OCI-M1 (cell line): ENCODE results near the gene NDUFV1.
"Not testable (repeated sequence)": the region's sequence is repeated elsewhere in the genome, so short reads cannot be mapped to it uniquely, and the experiment has no call there.

Source experiments
- DNase-seq: peaks from one replicate; lab custom pipeline; 2025; lab: John Stamatoyannopoulos, UW

NDUFV1 gene

GRCh38 chr11:67606492-67607295 is at the start of gene NDUFV1:
Gene NDUFV1, plus strand, starts transcription at chr11:67606936. Its CDS starts 69 bp downstream, at chr11:67607005.
- peak; percentile 98 for DNase-seq

DNA sequence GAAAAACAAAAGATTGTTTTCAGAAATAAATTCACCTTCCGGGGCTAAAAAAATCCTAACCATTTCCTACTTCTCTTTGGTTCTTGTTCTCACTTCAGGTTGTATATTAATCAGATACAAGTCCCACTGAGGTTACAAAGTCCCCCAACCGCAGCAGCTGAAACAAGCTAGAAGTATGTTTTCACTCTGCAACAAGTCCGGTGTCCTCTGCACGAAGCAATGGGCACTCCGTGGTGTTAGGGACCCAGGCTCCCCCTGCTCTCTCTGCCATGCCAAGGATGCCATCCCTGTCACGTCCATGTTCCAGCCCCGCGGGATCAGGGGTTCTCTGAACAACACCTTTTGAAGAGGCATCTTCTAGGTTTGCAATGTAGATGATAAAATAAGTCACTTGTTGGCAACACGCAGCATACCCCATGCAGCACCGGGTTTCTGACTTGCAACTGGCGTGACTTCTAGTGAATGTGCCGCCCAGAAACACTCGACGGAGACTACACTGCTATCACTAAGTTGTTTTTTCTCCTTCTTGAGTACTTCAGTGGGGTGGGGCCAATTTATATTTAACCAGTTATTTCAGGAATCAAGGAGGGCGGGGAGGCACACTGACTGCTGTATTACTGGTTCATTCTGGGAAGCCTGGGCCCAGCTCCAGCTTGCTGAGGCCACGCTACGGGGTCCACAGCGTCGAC is 48.5 kb upstream of the NDUFV1 start:
- DNase-seq: no peak

GRCh38 chr11:67561971-67562619 is 44.6 kb upstream of the NDUFV1 start:
- DNase-seq: peak; percentile 54

- DNase-seq: no peak
Measured at GRCh38 chr11:67562963-67563704, 43.6 kb upstream of the NDUFV1 start.

DNA sequence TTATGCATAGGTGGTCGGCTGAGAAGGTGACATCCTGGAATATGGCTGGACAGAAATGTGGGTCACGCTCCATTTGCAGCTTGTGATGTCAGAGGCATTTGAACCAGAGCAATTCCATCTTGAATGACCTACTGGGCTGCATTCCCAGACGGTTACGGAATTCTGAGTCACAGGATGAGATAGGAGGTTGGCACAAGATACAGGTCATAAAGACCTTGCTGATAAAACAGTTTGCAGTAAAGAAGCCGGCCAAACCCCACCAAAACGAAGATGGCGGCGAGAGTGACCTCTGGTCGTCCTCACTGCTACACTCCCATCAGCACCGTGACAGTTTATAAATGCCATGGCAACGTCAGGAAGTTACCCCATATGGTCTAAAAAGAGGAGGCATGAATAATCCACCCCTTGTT is 43.0 kb upstream of the NDUFV1 start:
- not testable (repeated sequence) for DNase-seq

- DNase-seq: no peak
Measured at GRCh38 chr11:67564230-67564629, 42.5 kb upstream of the NDUFV1 start.

DNA sequence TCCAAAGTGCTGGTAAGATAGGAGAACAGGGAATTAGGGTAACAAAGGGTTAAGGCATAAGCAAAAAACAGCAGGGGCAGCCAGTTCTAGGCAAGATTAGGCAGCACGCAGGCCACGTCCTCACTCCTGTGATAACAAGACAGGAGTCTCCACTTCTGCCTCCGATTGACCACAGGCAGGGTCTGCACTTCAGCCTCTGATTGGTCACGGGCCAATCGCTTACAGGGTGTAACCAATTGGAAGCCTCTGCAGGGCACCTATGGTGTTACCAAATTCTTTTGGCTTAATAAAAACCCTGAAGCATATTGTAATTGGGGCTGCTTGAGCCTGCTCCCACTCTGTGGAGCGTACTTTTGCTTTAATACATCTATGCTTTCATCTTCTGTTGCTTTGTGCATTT is 35.3 kb upstream of the NDUFV1 start:
- peak; percentile 44 for DNase-seq

DNA sequence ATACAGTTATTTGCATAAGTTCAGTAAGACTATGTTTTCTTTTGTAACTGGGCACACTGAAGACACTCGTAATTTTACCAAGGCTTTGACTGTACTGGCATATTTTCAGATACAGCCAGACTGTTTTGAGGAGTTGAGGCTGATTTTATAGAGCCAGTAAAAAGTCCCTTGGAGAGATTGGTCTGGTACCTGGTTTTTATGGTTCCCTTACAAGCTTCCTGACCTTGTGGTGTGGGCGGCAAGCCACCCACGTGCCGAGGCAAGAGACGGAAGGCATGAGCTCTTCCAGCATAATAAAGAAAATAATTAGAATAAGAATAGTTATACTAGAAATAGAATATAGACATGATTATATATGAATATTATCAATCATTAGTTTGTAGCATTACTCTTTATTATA is 34.4 kb upstream of the NDUFV1 start:
- DNase-seq: no peak

DNA sequence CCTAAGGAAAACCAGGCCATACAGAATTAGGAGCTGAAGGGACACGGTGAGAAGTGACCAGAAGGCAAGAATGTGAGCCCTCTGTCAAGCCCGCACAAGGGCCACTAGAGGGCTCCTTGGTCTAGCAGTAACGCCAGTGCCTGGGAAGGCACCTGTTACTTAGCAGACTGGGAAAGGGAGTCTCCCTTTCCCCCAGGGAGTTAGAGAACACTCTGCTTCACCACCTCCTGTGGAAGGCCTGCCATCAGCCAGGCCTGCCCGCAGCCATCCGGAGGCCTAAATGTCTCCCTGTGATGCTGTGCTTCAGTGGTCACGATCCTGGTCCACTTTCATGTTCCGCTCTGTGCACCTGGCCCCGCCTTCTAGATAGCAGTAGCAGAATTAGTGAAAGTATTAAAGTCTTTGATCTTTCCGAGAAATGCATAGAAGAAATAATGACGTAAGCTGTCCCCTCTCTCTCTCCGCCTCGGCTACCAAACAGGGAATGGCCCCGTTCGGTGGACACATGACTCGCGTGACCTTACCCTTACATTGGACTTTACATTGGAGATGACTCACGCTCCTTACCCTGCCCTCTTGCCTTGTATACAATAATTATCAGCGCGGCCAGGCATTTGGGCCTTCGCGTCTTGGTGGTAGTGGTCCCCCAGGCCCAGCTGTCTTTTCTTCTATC is 33.9 kb upstream of the NDUFV1 start:
- DNase-seq: peak; percentile 76

- DNase-seq: no peak
Measured at GRCh38 chr11:67574938-67575337, 31.8 kb upstream of the NDUFV1 start.

DNA sequence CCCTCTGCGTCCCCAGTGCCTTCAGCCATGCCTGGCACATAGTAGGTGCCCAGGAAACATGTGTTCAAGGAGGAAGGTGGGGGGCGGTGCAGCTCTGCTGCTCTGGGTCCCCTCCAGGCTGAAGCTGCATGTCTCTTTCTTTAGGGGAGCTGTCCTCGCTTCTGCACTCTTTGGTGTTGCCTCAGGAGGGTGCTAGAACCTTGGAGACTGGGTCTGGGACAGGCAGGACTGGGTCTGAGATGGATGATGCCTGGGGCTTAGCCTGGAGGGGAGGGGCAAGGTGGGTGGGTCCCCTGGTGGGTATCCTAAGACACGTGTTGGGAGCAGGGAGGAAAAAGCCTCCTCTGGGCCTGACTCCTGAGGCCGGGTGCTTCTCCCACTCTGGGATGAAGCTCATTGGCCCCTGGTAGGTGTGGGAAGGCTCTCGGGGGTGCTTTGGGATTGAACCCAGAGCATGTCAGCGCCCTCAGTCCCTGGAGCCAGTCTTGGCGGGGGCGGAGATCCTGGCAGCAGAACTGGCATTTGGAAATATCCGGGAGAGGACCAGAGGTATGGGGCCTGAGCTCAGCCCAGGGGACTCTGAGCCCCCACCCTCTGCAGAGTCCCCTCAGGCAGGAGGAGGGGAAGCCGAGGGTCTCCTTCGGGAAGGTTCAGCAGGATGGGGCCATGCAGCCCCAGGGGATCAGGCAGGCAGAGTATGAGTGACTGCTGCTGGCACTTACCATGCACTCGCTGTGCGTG is 29.8 kb upstream of the NDUFV1 start:
- DNase-seq: no peak

DNA sequence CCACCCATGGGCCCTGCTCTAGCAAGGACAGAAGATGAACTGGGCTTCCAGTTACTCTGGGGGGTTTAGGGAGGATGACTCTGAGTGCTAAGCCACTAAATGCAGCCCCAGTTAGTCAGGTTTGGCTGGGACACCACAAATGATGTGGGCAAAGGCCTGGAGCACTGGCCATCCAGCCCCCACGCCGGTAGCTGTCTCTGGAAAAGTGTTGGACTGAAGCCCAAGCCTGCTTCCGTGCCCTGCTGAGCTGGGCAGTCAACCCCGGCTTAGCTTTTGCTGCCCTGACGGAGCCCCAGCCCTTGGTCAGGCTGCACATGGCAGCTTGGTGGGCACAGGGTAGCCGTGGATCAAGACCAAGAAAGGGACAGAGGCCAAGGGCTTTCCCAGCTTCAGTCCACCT is 28.8 kb upstream of the NDUFV1 start:
- no peak for DNase-seq

DNA sequence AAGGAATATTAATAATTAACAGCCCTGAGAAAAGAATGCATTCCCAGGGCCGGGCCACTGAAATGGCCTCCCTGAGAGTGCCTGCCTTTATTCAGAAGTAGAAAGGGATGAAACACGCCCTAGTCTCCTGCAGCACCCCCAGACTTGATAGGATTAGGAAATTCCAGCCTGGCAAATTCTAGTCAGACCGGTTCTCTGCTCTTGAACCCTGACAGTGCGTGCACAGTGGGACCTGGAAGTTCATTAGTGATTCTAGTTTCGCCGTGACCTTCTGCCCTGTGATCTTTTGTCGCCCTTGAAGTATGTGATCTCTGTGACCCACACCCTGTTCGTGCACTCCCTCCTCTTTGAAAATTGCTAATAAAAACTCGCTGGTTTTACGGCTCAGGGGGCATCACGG is 25.3 kb upstream of the NDUFV1 start:
- DNase-seq: no peak

DNA sequence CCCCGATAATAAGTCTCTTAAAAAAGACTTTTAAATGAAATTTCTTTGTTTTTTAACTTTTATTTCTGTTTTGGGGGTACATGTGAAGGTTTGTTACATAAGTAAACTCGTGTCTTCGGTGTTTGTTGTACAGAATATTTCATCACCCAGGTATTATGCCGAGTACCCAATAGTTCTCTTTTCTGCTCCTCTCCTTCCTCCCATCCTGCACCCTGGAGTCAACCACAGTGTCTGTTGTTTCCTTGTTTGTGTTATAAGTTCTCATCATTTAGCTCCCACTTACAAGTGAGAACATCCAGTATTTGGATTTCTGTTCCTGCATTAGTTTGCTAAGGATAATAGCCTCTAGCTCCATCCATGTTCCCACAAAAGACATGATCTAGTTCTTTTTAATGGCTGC is 24.7 kb upstream of the NDUFV1 start:
- no peak for DNase-seq

DNA sequence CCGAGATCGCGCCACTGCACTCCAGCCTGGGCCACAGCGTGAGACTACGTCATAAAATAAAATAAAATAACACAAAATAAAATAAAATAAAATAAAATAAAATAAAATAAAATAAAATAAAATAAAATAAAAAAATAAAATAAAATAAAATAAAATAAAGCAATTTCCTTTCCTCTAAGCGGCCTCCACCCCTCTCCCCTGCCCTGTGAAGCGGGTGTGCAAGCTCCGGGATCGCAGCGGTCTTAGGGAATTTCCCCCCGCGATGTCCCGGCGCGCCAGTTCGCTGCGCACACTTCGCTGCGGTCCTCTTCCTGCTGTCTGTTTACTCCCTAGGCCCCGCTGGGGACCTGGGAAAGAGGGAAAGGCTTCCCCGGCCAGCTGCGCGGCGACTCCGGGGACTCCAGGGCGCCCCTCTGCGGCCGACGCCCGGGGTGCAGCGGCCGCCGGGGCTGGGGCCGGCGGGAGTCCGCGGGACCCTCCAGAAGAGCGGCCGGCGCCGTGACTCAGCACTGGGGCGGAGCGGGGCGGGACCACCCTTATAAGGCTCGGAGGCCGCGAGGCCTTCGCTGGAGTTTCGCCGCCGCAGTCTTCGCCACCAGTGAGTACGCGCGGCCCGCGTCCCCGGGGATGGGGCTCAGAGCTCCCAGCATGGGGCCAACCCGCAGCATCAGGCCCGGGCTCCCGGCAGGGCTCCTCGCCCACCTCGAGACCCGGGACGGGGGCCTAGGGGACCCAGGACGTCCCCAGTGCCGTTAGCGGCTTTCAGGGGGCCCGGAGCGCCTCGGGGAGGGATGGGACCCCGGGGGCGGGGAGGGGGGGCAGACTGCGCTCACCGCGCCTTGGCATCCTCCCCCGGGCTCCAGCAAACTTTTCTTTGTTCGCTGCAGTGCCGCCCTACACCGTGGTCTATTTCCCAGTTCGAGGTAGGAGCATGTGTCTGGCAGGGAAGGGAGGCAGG is 23.2 kb upstream of the NDUFV1 start, which contains the start of gene GSTP1:
Gene GSTP1, plus strand, starts transcription at position 566 of the 958 bp plus-strand sequence. Its CDS starts 32 bp downstream, at position 598.
- DNase-seq: peak; percentile 96

DNA sequence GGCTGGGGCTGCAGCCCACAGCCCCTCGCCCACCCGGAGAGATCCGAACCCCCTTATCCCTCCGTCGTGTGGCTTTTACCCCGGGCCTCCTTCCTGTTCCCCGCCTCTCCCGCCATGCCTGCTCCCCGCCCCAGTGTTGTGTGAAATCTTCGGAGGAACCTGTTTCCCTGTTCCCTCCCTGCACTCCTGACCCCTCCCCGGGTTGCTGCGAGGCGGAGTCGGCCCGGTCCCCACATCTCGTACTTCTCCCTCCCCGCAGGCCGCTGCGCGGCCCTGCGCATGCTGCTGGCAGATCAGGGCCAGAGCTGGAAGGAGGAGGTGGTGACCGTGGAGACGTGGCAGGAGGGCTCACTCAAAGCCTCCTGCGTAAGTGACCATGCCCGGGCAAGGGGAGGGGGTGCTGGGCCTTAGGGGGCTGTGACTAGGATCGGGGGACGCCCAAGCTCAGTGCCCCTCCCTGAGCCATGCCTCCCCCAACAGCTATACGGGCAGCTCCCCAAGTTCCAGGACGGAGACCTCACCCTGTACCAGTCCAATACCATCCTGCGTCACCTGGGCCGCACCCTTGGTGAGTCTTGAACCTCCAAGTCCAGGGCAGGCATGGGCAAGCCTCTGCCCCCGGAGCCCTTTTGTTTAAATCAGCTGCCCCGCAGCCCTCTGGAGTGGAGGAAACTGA is 22.4 kb upstream of the NDUFV1 start:
- DNase-seq: peak; percentile 72

- no peak for DNase-seq
Measured at GRCh38 chr11:67584881-67585873, 21.6 kb upstream of the NDUFV1 start.

DNA sequence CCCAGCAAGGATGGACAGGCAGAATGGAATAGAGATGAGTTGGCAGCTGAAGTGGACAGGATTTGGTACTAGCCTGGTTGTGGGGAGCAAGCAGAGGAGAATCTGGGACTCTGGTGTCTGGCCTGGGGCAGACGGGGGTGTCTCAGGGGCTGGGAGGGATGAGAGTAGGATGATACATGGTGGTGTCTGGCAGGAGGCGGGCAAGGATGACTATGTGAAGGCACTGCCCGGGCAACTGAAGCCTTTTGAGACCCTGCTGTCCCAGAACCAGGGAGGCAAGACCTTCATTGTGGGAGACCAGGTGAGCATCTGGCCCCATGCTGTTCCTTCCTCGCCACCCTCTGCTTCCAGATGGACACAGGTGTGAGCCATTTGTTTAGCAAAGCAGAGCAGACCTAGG is 20.8 kb upstream of the NDUFV1 start:
- DNase-seq: no peak
